K562 (cell line): ENCODE measurements around the gene ICA1. TPM values are rescaled to one million over a fixed set of nuclear protein-coding genes. Genes with fewer than 3 reads are reported as not detected.

Experiments used
- BHLHE40 ChIP-seq: IDR thresholded peaks from 2 replicates; pipeline ENCODE4 v1.6.1; 2011; ENCODE audit warnings: low read length, improper control_type of control experiment
- CTCF ChIP-seq, 3 experiments: IDR thresholded peaks in 2 of 3; conservative IDR thresholded peaks in 1 of 3; 2 replicates each; pipeline ENCODE4 v1.5.1; 2011 to 2012; ENCODE audit warnings: low read length in 3 of 3, mild to moderate bottlenecking in 3 of 3, control low read depth in 2 of 3, improper control_type of control experiment in 1 of 3, inconsistent platforms in 1 of 3, low read depth in 1 of 3, mixed read lengths in 1 of 3, moderate library complexity in 1 of 3; ENCODE audit not compliant: insufficient read depth in 2 of 3
- FIP1L1 ChIP-seq: fragments of 200-400 bp; formaldehyde crosslinking; IDR thresholded peaks from 2 replicates; pipeline ENCODE4 v1.6.1; 2018; ENCODE audit warnings: mild to moderate bottlenecking, low read depth, low read length; ENCODE audit not compliant: poor library complexity, severe bottlenecking
- HMGN3 ChIP-seq: IDR thresholded peaks from 2 replicates; pipeline ENCODE4 v1.6.1; 2011; ENCODE audit warnings: borderline replicate concordance, low read depth, mild to moderate bottlenecking, mixed read lengths, low read length; ENCODE audit not compliant: insufficient read length; ENCODE audit errors: extremely low read depth
- HNRNPLL ChIP-seq: fragments of 200-400 bp; formaldehyde crosslinking; IDR thresholded peaks from 2 replicates; pipeline ENCODE4 v1.6.1; 2017; ENCODE audit warnings: low read length, low read depth, mild to moderate bottlenecking; ENCODE audit not compliant: poor library complexity, severe bottlenecking
- POLR3A ChIP-seq: IDR thresholded peaks from 2 replicates; pipeline ENCODE4 v1.6.1; 2011; ENCODE audit warnings: borderline replicate concordance, mild to moderate bottlenecking, moderate library complexity; ENCODE audit not compliant: insufficient read length, insufficient read depth; ENCODE audit errors: extremely low read depth
- PTTG1 ChIP-seq: fragments of 450-650 bp; IDR thresholded peaks from 2 replicates; pipeline ENCODE4 v1.6.1; 2016; ENCODE audit warnings: low read depth, mild to moderate bottlenecking, missing genetic modification characterization, missing compliant biosample characterization
- SNRNP70 ChIP-seq: fragments of 200-400 bp; formaldehyde crosslinking; optimal IDR thresholded peaks from 2 replicates; pipeline ENCODE3; 2017; ENCODE audit warnings: low read depth, low read length
- SUPT5H ChIP-seq: fragments of 450-650 bp; IDR thresholded peaks from 2 replicates; pipeline ENCODE4 v1.6.1; 2016
- TCF3 ChIP-seq: sonication (generic); formaldehyde crosslinking; IDR thresholded peaks from 2 replicates; pipeline ENCODE4 v1.4.0; 2020; ENCODE audit warnings: mild to moderate bottlenecking, missing genetic modification reagents
- ZNF449 ChIP-seq: fragments of 250-450 bp; sonication (Bioruptor Pico); IDR thresholded peaks from 2 replicates; pipeline ENCODE4 v1.8.0; 2022; ENCODE audit warnings: moderate library complexity, mild to moderate bottlenecking, inconsistent platforms
- ZNF592 ChIP-seq: fragments of 450-650 bp; IDR thresholded peaks from 2 replicates; pipeline ENCODE4 v1.6.1; 2017; ENCODE audit warnings: antibody characterized with exemption, mild to moderate bottlenecking
- polyA plus RNA-seq, 8 experiments: library from polyadenylated mRNA; depleted of rRNA in 4 of 8; stranded (reverse) in 5 of 8; unstranded in 3 of 8; fragments of >200 nt; fragmentation: Nextera tagmentation in 2 of 8; fragmentation: Illumina TruSeq in 1 of 8; extraction: Ambion mirVana in 2 of 8; extraction: Trizol in 1 of 8; gene quantifications; 2 replicates each; pipeline versions ENCODE4 v1.2.1 to v1.2.3, GENCODE V29; 2011 to 2014; ENCODE audit warnings: inconsistent platforms in 1 of 8, missing spikeins in 1 of 8
- total RNA-seq, 7 experiments: library from RNA; depleted of rRNA in 6 of 7; stranded (reverse); fragments of >200 nt in 6 of 7; fragmentation: Illumina TruSeq in 2 of 7; extraction: Trizol in 2 of 7; gene quantifications; 2 replicates each; pipeline versions ENCODE4 v1.2.1 to v1.2.3, GENCODE V29; 2011 to 2021; ENCODE audit warnings: low replicate concordance in 1 of 7
- TF ChIP-seq, protein P1 (sequence below): IDR thresholded peaks from 2 replicates; pipeline ENCODE4 v1.6.1; 2011; ENCODE audit warnings: borderline replicate concordance, low read depth, mild to moderate bottlenecking, moderate library complexity, low read length; ENCODE audit not compliant: insufficient read depth, poor library complexity, severe bottlenecking

The ICA1 gene
- total and polyA plus RNA-seq, 9 of the 15 experiments (the other 6 are each of a cell fraction or from before 2014, with no cell fraction given), result 7.1 to 22.3 (median 16.4) TPM

- TF ChIP-seq ZNF592 (peak; percentile 41; the same call in 1 of the 2 replicates), BHLHE40 (peak; percentile 32; the same call in 1 of the 2 replicates), ZNF449 (CRISPR knock-in tag) (no peak), POLR3A (no peak), PTTG1 (tag) (no peak), HMGN3 (no peak), HNRNPLL (peak; percentile 99), SUPT5H (peak; percentile 68), CTCF (IDR thresholded peaks at IDR 0.05 in 2 of 3, conservative IDR thresholded peaks at IDR 0.05 in 1 of 3; ENCODE audit: insufficient read depth in 2 of 3, low read depth in 1 of 3, low read length in 3 of 3) (peak in 2 of 3 experiments; percentile 18 to 33; a peak in 2 of 6 replicates), TCF3 (CRISPR knock-in tag) (no peak), FIP1L1 (peak; percentile 79), SNRNP70 (no peak)
- TF ChIP-seq, protein P1, sequence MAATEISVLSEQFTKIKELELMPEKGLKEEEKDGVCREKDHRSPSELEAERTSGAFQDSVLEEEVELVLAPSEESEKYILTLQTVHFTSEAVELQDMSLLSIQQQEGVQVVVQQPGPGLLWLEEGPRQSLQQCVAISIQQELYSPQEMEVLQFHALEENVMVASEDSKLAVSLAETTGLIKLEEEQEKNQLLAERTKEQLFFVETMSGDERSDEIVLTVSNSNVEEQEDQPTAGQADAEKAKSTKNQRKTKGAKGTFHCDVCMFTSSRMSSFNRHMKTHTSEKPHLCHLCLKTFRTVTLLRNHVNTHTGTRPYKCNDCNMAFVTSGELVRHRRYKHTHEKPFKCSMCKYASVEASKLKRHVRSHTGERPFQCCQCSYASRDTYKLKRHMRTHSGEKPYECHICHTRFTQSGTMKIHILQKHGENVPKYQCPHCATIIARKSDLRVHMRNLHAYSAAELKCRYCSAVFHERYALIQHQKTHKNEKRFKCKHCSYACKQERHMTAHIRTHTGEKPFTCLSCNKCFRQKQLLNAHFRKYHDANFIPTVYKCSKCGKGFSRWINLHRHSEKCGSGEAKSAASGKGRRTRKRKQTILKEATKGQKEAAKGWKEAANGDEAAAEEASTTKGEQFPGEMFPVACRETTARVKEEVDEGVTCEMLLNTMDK, result peak; percentile 38
These were observed at the start of gene ICA1 (continued) for GRCh38 chr7:8261711-8262695.
